ENCODE results near the gene MARCHF9.

MARCHF9 gene

GRCh38 chr12:57727758-57728395 lies 27.0 kb upstream of the MARCHF9 start:
- TF ChIP-seq, protein P1, sequence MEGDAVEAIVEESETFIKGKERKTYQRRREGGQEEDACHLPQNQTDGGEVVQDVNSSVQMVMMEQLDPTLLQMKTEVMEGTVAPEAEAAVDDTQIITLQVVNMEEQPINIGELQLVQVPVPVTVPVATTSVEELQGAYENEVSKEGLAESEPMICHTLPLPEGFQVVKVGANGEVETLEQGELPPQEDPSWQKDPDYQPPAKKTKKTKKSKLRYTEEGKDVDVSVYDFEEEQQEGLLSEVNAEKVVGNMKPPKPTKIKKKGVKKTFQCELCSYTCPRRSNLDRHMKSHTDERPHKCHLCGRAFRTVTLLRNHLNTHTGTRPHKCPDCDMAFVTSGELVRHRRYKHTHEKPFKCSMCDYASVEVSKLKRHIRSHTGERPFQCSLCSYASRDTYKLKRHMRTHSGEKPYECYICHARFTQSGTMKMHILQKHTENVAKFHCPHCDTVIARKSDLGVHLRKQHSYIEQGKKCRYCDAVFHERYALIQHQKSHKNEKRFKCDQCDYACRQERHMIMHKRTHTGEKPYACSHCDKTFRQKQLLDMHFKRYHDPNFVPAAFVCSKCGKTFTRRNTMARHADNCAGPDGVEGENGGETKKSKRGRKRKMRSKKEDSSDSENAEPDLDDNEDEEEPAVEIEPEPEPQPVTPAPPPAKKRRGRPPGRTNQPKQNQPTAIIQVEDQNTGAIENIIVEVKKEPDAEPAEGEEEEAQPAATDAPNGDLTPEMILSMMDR (IDR thresholded peaks at IDR 0.05) = no peak

- TF ChIP-seq, protein P1 (IDR thresholded peaks at IDR 0.05) = no peak
These were observed 25.5 kb upstream of the MARCHF9 start for GRCh38 chr12:57729321-57729844.

GRCh38 chr12:57730336-57731067 lies 24.4 kb upstream of the MARCHF9 start:
- TF ChIP-seq, protein P1 (IDR thresholded peaks at IDR 0.05) = no peak

DNA sequence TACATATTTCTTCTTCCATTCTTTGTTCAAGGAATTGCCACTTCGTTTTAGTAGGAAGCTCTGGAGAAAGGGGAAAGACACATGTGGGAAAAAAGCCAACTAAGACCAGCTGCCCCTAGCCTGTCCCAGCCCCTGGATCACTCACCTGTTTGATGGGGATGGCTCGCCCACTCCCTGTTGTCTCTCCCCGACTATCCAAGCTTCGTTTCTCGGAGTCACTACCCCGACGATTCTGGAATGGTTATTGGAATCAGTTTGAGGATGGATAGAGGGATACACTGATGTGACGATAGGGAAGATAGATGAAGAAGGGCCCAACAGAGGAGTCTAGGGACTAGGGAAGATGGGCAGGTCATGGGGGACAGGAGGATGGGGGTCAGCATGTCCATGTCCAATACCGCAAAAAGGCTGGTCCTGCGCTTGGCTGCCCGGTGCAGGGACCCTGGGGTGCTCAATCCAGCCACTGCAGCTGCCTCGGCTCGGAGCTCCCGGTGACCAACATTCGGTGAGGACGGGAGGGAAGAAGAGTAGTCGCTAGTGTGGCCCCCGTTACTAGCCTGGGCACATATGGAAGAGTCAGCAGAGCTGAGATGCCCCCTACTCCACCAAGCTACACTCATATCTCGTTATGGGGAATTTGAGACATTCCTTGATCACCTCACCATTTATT lies 23.4 kb upstream of the MARCHF9 start:
- TF ChIP-seq, protein P1 (IDR thresholded peaks at IDR 0.05) = no peak

DNA sequence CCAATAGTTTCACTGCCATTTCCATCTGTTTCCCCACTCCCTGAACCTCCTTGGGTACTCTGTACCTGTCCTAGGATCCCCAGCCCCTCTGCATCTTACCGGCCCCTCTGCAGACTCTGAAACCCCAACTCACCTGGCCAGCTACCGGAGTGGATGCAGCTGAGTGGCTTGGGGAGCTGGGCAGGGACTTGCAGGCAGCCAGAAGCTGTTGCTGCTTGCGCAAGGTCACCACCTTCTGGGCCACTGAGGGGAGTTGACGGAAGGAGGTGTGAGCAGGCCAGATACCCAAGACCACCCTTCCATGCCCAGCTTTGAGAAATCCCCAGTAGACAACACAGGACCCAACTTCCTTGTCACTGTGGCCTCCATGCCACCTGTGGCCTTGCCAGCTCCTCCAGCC lies 22.6 kb upstream of the MARCHF9 start:
- TF ChIP-seq, protein P1 (IDR thresholded peaks at IDR 0.05) = no peak

GRCh38 chr12:57732726-57733593 lies 21.9 kb upstream of the MARCHF9 start:
- TF ChIP-seq, protein P1 (IDR thresholded peaks at IDR 0.05) = no peak

DNA sequence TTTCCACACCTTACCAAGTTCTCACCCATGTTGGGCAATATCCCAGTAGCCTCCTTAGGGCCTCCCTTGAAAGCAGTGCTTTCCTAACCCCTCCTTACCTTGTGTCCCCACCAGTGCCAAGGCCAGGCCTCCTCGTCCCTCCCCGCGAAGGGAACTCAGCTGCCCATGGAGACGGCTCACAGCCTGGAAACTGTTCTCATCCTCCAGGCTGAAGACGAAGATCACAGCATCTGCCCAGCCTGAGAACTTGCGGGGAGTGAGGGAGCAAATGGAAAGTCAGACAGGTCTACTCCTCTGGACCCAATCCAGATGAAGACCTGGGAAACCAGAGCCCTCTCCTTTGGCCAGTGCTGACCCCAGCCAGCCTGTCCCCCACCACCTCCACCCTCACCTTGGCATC lies 21.0 kb upstream of the MARCHF9 start:
- TF ChIP-seq, protein P1 (IDR thresholded peaks at IDR 0.05) = no peak

All from LNCAP (cell line).